Gastrocnemius medialis (tissue), 4 donors: Measurements from ENCODE around the gene ZC3H12A.

Source experiments
- CTCF ChIP-seq, 5 experiments: fragments of 450-650 bp in 3 of 5; fragments of 200-600 bp in 2 of 5; sonication (generic) in 2 of 5; IDR thresholded peaks in 4 of 5; conservative IDR thresholded peaks in 1 of 5; 1 replicate in 4 of 5; 2 replicates in 1 of 5; pipeline ENCODE4 v1.5.1; 2016 to 2019; ENCODE audit warnings: antibody characterized with exemption in 5 of 5, mild to moderate bottlenecking in 3 of 5, moderate library complexity in 3 of 5
- POLR2A ChIP-seq, 2 donors: fragments of 450-650 bp; IDR thresholded peaks; one replicate each; pipeline ENCODE4 v1.6.1; 2017; ENCODE audit warnings: antibody characterized with exemption in 2 of 2, mild to moderate bottlenecking in 2 of 2, moderate library complexity in 2 of 2

GRCh38 chr1:37448185-37448584 lies 26.2 kb upstream of the ZC3H12A start:
- TF ChIP-seq CTCF (IDR thresholded peaks at IDR 0.05 in 4 of 5, conservative IDR thresholded peaks at IDR 0.05 in 1 of 5): no peak
- no peak for TF ChIP-seq POLR2A (IDR thresholded peaks at IDR 0.05)
